NCI-H460 (cell line): ENCODE results near the gene MRPL18. TPM values are rescaled to one million over a fixed set of nuclear protein-coding genes. Genes with fewer than 3 reads are reported as not detected.
"Not testable (repeated sequence)": the region's sequence is repeated elsewhere in the genome, so short reads cannot be mapped to it uniquely, and the experiment has no call there.

Experiments used
- DNase-seq: peaks from one replicate; pipeline ENCODE4 v3.0.0-alpha.2; 2016; ENCODE audit warnings: low read depth; ENCODE audit errors: extremely low read depth
- total RNA-seq: library from RNA; depleted of rRNA; stranded (reverse); fragments of >200 nt; shearing (Covaris generic); gene quantifications from 2 replicates; pipeline ENCODE4 v1.2.3, GENCODE V29; 2014

The MRPL18 gene
- total RNA-seq, 1 experiment from 2014 or later = 104 TPM

GRCh38 chr6:159769470-159769869 lies 20.8 kb upstream of the MRPL18 start:
- no peak for DNase-seq

GRCh38 chr6:159772196-159772595 lies 18.1 kb upstream of the MRPL18 start:
- no peak for DNase-seq

- no peak for DNase-seq
These were observed 12.9 kb upstream of the MRPL18 start for GRCh38 chr6:159777240-159777904.

GRCh38 chr6:159778131-159778530 lies 12.1 kb upstream of the MRPL18 start:
- no peak for DNase-seq

DNA sequence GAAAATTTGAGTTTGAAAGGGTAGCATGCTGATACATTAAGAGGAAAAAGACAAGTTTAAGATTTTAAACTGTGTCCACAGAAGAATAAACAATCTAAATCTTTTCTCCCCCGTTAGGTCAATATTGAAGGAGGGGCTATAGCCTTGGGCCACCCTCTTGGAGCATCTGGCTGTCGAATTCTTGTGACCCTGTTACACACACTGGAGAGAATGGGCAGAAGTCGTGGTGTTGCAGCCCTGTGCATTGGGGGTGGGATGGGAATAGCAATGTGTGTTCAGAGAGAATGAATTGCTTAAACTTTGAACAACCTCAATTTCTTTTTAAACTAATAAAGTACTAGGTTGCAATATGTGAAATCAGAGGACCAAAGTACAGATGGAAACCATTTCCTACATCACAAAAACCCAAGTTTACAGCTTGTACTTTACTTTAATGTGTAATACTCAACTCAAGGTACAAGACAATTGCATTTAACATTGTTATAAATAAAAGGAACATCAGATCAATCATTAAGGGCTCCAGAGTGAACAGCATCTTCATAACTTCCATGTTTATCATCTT lies 11.6 kb upstream of the MRPL18 start:
- no peak for DNase-seq

- no peak for DNase-seq
These were observed 2.0 kb upstream of the MRPL18 start for GRCh38 chr6:159788276-159788675.

- DNase-seq = no peak
These were observed 1.4 kb upstream of the MRPL18 start for GRCh38 chr6:159788753-159789376.

DNA sequence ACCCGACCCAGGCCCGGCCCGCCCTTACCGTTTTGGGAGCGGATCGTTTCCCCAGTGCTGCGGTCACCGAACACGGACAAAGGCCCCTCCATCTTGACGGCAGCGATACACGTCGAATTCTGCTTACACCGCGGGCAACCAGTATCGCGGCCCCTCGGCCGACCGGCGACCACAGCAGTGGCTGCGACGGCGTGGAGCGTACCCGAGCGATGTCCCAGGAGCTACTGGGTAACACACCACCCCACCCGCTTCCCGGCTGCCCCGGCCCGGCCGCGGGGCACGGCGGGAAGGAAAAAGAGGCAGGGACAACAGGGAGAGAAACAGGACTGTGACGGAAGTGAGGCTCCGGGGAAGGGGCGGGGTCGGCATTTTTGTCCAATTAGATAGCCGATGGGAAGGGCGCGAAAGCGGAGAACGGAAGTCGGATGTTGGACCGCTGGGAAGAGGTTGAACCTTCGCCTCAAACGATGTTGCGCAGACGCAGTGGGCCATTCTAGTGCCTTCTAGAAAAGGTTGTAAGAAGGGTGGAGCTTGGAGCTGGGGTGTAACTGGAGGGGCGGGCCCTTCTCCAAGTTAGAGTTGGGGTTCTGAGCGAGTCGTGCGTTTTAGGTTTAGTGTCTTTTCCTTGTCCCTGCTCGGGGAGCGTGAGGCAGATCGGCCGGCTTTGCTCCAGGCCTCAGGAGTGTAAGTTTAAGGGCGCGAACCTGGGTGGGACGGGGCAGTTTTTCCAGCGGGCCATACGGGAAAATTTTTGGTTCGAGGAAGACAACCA lies 704 bp upstream of the MRPL18 start, which contains the start of gene TCP1:
TCP1 (minus strand) TSS at position 226 of the 772 bp plus-strand sequence; CDS start at position 92, 134 bp downstream.
- DNase-seq = peak; percentile 99

DNA sequence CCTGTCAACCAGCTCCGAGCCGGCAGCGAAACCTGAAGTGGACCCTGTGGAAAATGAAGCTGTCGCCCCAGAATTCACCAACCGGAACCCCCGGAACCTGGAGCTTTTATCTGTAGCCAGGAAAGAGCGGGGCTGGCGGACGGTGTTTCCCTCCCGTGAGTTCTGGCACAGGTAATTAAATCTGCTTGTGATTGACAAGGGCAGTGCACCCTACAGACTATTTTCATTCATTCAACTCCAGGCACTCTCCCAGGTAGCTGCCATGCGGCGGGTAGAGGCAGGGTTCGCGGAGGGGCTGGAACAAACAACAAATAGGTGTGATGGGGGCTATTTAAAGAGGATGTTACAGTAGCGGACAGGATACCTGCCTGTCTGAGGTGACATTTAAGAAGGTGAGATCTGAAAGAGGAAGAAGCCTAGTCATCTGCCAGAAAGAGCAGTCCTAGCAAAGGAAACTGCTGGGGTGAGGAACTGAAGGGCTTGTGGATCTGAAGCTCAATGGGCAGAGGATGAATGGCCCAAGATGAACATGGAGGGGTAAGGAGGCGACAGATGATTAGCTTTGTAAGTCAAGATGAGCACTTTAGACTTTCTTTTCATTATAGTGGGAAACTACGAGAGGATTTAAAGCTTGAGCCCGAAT lies 810 bp downstream of the MRPL18 start:
- DNase-seq = no peak

DNA sequence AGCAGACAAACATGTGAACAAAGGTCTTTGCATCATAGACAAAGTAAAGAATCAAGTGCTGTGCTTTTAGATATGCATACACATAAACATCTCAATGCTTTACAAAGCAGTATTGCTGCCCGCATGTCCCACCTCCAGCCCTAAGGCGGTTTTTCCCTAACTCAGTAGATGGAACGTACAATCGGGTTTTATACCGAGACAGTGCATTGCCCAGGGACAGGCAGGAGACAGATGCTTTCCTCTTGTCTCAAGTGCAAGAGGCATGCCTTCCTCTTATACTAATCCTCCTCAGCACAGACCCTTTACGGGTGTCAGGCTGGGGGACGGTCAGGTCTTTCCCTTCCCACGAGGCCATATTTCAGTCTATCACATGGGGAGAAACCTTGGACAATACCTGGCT lies 4.7 kb downstream of the MRPL18 start:
- DNase-seq = not testable (repeated sequence)

- no peak for DNase-seq
These were observed 7.3 kb downstream of the MRPL18 start for GRCh38 chr6:159797554-159797953.

DNA sequence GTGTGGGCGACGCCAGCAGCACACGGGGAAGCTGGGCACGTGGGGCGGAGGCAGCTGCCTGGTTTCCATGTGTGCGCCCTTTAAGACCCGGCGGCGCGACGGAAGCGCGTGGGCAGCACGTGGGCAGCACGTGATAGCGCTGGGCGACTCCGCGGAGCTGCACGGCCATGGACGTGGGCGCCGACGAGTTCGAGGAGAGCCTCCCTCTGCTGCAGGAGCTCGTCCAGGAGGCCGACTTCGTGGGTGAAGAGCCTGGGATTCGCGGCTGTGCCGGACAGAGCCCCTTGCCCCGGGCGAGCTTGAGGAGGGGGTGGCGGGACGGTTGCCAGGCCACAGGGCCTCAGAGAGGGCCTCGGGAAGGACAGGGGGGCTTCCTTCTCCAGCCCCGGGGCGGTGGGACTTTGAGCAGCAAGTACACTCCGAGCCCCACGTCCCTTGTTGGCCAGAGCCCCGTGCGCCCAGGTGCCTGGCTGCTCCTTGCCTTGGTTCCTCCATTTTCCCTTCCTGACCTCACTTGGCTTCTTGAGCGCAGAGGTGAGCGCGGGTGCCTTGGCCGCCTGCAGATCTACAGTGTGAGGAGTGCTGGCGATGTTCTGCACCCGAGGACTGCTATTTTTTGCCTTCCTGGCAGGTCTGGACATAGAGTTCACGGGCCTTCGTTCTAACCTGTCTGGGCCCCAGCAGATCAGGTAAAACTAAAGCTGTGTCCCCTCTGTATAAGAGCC lies 10.0 kb downstream of the MRPL18 start, which contains the start of gene PNLDC1:
PNLDC1 (plus strand) TSS at position 136 of the 725 bp plus-strand sequence; CDS start at position 168, 32 bp downstream.
- DNase-seq = no peak

GRCh38 chr6:159801935-159802334 lies 11.7 kb downstream of the MRPL18 start:
- DNase-seq = no peak

DNA sequence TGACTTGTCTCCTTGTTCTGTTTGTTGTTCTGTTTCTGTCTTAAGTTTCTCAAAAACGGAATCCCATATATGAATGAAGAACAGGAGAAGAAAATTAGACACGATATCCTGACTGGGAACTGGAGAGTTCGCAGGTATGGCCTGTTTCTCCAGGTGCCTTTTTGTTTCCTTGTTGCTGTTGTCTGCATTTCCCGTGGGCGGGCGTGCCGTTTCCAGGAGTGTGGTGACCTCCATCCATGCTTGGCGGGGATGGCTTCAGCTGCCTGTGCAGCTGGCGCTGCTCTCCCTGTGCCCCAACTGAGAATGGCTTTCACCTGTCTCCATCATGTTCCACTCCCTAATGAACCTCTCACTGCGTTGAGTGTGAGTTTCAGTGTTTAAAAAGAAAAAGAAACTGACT lies 14.2 kb downstream of the MRPL18 start:
- no peak for DNase-seq

- no peak for DNase-seq
These were observed 15.3 kb downstream of the MRPL18 start for GRCh38 chr6:159805440-159806020.

GRCh38 chr6:159806021-159806458 lies 15.8 kb downstream of the MRPL18 start:
- no peak for DNase-seq

DNA sequence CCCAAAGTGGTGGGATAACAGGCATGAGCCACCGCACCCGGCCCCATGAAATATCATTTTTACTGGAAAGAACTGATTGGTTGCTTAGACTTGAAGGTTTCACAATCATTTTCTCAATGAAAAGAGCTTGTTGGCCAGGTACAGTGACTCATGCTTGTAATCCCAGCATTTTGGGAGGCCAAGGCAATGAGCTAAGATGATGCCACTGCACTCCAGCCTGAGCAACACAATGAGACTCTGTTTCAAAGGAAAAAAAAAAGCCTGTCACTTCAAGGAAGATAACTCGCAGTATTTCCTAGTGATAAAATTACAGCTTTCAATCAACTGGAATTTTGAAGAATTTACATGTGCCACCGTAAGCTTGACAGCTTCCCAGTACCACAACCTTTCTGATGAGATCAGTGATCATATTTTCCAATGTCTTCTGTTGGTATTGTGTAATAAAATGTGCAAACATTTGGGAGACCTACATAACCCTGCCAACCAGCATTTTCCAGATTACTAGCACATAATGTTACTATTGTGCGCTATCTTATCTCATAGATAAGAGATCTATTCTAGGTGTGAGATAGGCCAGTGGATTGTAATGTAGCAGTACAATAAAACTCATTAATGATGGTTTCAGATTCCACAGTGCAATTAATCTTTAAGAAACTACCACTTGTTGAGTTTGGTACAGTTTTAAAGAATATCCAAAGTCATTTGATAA lies 17.0 kb downstream of the MRPL18 start:
- no peak for DNase-seq

- no peak for DNase-seq
These were observed 18.4 kb downstream of the MRPL18 start for GRCh38 chr6:159808647-159809046.

GRCh38 chr6:159809149-159809548 lies 18.9 kb downstream of the MRPL18 start:
- no peak for DNase-seq
